ENCODE measurements around the gene MAD1L1.

GRCh38 chr7:2028733-2029132, 204.0 kb downstream of the MAD1L1 start:
- TF ChIP-seq CTCF (conservative IDR thresholded peaks at IDR 0.05; ENCODE audit: low read depth, low read length), result no peak
- TF ChIP-seq ELK1 (IDR thresholded peaks at IDR 0.05; ENCODE audit: borderline replicate concordance, low read depth, low read length), result no peak
- no peak for TF ChIP-seq USF2 (IDR thresholded peaks at IDR 0.05; ENCODE audit: low read depth, low read length)
- no peak for TF ChIP-seq CEBPB (IDR thresholded peaks at IDR 0.05; ENCODE audit: low read depth, low read length)
- TF ChIP-seq RAD21 (IDR thresholded peaks at IDR 0.05; ENCODE audit: low read length), result no peak
- TF ChIP-seq FOS (IDR thresholded peaks at IDR 0.05; ENCODE audit: low read depth, low read length), result no peak
- no peak for TF ChIP-seq SMC3 (IDR thresholded peaks at IDR 0.05; ENCODE audit: low read depth, low read length)
